KBM-7 (cell line): ENCODE results near the gene CDC42SE2.
"Not testable (repeated sequence)": the region's sequence is repeated elsewhere in the genome, so short reads cannot be mapped to it uniquely, and the experiment has no call there.

Source experiments
- DNase-seq: peaks from one replicate; pipeline ENCODE4 v3.0.0-alpha.2; 2015
- in situ Hi-C: fragments of 300-500 bp; cut with MboI; formaldehyde crosslinking; loops from 2 replicates; pipeline ENCODE4 v1.14.3; 2020; ENCODE audit warnings: low sequenced_read_pairs, low pct_unique_long_range_greater_than_20kb, mixed read lengths

Gene CDC42SE2

DNA sequence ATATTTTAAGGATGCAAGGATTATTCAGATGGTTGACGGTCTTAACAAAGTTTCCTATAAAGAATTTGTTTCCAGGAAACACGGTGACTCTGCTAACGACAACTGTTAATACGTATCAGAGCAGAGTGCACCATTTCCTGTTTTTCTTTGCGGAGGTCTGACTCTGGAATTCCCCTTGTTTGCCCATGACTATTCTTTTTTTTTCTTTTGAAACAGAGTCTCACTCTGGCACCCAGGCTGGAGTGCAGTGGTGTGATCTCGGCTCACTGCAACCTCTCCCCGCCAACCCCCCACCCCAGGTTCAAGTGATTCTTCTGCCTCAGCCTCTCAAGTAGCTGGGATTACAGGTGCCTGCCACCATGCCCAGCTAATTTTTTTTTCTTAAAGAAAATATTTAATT lies 115.9 kb downstream of the CDC42SE2 start:
- in situ Hi-C loops: loop anchor here (25.0 kb wide), 1 partner anchor 217 kb away; the partner anchor contains the start of genes HINT1 and LYRM7
- DNase-seq: peak; percentile 66

DNA sequence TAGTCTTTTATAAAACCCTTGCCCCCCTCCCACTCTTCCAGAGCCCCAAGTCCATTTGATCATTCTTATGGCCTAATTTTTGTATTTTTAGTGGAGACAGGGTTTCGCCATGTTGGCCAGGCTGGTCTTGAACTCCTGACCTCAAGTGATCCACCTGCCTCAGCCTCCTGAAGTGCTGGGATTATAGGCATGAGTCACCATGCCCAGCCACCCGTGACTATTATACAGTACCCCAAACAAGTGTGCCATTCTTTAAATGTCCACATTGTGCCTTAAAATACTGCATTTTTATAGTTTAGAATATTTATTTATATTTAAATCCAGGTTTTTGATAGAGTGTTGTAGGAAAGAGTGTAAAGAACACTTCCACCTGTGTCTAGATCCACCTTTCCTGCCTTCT lies 116.4 kb downstream of the CDC42SE2 start:
- in situ Hi-C loops: loop anchor here (25.0 kb wide), 1 partner anchor 218 kb away; the partner anchor contains the start of genes HINT1 and LYRM7
- not testable (repeated sequence) for DNase-seq

DNA sequence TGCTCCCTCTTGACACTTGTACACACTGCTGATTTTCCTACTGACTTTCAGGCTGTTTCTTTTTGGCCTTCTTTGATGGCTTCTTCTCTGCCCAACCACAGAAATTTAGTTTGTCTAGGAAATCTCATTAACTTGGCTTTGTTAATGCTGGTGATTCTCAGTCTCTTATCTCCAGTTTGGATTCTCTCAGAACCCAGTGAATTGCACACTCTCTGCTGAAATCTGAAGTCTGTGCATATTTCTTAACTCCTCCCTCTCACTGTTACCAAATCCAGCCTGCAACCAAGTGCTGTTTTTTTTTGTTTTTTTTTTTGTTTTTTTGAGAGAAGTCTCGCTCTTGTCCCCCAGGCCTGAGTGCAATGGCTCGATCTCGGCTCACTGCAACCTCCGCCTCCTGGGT lies 117.2 kb downstream of the CDC42SE2 start:
- DNase-seq: no peak
- in situ Hi-C loops: loop anchor here (25.0 kb wide), 1 partner anchor 219 kb away; the partner anchor contains the start of genes HINT1 and LYRM7

DNA sequence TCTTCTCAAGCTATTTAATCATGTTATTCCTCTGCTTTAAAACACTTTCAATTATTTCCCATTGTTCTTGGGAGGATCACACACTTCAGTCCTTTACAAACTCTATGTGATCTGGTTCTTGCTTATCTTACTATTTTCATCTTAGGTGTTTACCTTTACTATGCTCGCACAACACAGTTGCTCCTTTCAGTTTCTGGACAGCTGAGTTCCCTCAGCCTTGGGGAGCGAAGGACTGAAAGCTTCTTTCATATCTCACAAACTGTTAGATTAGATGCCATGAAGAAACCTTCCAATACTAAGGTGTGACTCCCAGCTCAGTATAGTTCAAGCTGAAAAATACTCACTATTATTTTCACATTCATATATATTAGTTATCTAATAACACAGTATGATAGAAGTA lies 117.9 kb downstream of the CDC42SE2 start:
- no peak for DNase-seq

DNA sequence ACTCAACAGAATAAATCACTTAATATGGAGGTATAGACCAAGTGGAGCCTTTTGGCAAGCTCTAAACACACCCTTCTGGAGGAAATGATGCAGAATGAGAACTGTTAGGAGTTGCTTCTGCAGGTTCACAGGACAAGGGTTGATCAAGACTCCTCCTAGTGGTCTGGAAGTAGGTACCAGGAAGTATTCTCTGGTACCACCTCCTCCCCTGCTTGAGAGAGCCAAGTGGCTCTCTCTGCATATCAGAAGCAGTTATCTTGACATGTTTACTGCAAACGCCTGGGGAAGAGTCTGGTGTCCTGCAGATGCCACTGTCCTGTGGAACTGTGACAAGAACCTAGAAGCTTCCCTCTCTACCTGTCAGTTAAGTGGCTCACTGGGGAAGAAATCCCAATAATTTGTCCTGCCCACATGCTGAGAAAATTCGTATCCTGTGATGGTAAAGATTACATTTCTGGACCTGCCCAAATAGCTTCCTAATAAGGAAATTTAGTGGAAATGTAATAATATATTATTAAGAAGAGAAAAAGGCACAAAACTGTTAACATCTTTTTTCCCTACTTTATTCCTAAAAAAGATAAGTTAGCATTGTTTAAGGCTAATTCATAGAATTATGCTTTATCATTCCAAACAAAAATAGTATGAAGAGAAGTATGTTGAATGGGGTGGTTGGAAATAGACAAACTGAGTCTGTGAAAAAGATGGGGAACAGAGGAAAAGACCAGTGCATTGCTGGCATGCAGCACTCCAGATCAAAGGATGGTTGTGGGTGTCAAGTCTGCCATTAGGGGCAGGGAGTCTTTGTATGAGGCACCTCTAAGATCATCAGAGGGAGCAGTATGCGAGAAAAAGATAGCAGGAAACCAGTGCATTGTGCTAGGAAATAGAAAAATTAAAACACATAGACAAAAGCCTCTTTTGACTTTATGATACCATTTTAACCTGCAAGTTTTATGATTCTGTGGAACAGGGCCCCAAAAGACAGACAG lies 118.8 kb downstream of the CDC42SE2 start:
- in situ Hi-C loops: loop anchor here (25.0 kb wide), 1 partner anchor 220 kb away; the partner anchor contains the start of genes HINT1 and LYRM7
- peak; percentile 84 for DNase-seq

More for the DNA sequence above, 117.9 kb downstream of the CDC42SE2 start:
- in situ Hi-C loops: loop anchor here (25.0 kb wide), 1 partner anchor 219 kb away; the partner anchor contains the start of genes HINT1 and LYRM7

DNA sequence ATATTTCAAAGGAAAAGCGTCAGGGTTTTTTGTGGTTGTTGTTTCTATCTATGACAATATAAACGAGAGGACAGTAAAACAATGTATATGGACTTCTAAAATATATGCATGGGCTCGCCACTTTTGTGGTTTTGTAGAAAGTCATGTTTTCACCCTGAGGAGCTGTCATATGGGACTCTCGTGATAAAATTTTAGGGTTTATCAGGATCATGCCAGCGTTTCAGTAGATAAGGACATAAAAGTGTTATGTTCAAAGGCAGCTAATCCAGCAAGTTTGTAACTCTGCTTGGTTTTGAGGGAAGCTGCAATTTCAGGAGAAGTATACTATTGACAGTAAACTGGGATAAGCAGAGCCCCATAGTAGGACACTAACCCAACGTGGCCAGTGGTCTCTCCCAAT lies 120.3 kb downstream of the CDC42SE2 start:
- in situ Hi-C loops: loop anchor here (25.0 kb wide), 1 partner anchor 222 kb away; the partner anchor contains the start of genes HINT1 and LYRM7
- no peak for DNase-seq

DNA sequence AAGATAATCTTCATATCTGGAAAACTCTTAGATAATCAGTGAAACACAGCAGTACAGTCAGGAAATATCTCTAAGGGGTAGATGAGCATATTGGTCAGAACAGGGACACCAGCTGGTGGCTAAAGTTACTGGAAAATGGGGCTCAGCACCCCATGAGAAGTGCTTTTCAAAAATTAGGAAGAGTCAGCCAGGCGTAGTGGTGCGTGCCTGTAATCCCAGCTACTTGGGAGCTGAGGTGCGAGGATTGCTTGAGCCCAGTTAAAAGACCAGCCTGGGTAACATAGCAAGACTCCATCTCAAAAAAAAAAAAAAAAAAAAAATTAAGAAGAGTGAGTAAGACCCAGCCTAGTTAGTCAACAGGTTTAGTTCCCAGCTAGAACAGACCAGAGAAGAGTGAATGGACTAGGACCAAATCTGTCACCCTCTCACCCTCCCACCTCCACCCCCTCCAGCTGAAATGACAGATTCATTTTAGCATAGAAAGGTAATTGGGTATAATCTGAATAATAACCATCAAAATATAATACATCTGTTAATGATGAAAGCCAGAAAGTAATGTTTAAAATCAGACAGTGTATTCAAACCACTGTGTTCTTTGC lies 120.9 kb downstream of the CDC42SE2 start:
- in situ Hi-C loops: loop anchor here (25.0 kb wide), 1 partner anchor 222 kb away; the partner anchor contains the start of genes HINT1 and LYRM7
- no peak for DNase-seq

DNA sequence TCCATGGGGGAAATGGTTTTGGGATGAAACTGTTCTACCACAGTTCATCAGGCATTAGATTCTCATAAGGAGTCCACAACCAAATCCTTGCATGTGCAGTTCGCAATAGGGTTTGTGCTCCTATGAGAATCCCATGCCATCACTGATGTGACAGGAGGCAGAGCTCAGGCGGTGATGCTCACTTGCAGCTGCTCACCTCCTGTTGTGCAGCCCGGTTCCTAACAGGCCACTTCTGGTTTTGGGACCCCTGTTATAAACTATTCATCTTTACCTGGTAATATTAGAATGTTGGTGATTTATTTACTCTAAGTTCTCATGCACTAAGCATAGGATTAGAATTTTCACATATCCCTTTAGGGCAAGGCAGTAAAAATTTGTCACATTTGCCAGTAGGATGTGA lies 122.3 kb downstream of the CDC42SE2 start:
- no peak for DNase-seq
- in situ Hi-C loops: loop anchor here (25.0 kb wide), 1 partner anchor 224 kb away; the partner anchor contains the start of genes HINT1 and LYRM7

DNA sequence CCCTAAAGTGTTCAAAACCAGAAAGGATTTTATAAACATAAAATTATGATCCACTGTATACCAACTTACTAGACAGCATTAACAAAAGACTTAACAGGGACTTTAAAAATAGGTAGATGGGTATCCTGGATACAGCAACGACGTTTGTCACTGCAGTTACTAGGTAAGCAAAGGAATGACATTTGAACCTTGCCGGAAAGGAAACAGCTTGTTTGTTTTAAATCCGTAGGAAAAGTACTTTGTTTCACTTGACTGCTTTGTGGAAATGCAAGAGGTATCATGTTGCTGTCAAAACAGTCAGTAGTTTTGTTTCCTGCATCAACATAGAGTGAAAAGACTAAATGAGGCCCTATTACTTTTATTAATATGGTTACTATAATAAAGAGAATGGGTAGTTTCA lies 122.9 kb downstream of the CDC42SE2 start:
- DNase-seq: no peak

DNA sequence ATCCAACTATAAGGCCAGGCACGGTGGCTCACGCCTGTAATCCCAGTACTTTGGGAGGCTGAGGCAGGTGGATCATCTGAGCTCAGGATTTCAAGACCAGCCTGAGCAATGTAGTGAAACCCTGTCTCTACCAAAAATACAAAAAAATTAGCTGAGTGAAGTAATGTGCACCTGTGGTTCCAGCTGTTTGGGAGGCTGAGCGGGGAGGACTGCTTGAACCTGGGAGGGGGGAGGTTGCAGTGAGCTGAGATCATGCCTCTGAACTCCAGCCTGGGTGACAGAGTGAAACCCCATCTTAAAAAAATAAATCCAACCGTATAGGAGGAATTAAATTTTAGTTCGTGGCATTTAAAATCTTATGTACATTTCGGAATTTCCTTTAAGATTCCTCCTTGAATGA lies 123.4 kb downstream of the CDC42SE2 start:
- in situ Hi-C loops: loop anchor here (25.0 kb wide), 1 partner anchor 225 kb away; the partner anchor contains the start of genes HINT1 and LYRM7
- DNase-seq: no peak

More for the DNA sequence above, 122.9 kb downstream of the CDC42SE2 start:
- in situ Hi-C loops: loop anchor here (25.0 kb wide), 1 partner anchor 224 kb away; the partner anchor contains the start of genes HINT1 and LYRM7

DNA sequence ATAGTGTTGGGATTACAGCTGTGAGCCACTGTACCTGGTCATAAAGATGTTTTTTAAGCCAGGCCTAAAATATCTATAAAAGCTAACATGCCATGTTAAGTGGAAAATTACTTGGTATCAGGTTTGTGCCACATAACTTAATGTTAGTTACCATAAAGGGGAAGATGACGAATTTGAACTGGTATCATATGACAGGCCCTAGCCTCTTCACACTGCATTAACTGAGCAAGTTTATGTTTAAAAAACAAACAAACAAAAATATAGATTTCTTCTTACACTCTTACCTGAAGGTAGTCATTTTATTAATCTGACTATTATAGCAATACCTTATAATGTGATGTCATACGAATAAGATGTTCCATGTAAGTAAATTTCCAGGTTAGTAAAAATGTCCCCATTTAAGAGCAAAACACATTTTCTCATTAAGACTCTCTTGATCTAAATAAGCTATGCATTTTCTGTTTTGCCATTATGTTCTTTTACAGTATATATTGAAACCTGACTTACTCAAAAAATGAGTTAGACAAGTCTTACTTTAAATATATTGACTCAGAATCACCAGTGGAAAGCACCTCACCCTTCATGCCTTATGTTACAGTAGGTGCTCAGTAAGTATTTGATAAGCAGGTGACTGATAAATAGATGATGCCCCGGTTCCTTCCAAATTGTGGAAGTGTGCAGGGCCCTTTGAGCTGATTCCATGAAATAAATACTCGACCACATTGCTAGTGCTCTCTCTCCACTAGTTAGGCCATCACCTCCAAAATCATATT lies 125.4 kb downstream of the CDC42SE2 start:
- in situ Hi-C loops: loop anchor here (25.0 kb wide), 1 partner anchor 227 kb away; the partner anchor contains the start of genes HINT1 and LYRM7
- DNase-seq: no peak

DNA sequence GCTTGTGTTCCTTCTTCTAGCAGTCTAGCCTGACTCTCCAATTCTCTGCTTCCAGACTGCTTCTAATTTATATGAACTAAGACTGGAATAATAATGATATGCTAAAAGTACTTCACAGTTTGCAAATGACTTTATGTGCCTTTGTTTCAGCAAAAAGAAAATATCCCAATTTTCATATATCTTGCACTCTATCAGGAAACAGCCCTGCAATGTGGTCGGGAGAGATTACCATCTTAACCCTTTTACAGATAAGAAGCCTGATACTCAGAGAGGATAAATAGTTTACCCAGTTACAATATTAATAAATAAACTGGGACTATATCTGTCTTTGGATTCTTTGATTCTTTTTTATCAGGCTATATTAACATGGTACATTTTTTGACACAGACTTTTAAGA lies 126.0 kb downstream of the CDC42SE2 start:
- DNase-seq: no peak
- in situ Hi-C loops: loop anchor here (25.0 kb wide), 1 partner anchor 228 kb away; the partner anchor contains the start of genes HINT1 and LYRM7

DNA sequence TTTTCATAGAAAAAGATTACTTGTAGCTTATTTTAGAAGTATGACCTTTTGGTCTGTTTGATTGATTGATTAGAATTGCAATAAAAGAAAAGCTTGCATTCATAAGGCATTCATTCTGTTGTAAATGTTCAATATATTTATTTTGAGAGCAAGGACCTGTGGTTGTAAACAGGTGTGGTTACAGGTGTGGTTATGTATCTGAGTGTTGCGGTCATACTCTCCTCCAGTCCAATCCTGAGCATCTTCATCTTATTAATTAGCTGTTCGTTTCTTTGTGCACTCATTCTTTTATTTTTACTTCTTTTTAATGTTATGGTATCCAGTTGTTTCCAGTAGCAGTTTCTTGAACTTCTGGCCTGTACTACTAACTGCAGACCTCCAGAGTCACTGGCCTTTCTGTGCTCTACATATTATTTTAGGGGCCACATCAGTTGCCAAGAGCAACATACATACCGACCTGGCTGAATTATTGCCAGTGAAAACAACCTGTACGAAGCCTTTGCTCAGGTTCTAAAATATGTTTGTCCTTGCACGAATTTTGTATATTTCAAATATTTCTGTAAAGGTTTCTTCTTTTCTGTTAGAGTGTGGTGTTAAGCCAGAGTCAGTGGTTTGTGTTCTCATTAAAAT lies 128.7 kb downstream of the CDC42SE2 start:
- no peak for DNase-seq
- in situ Hi-C loops: loop anchor here (25.0 kb wide), 1 partner anchor 230 kb away; the partner anchor contains the start of genes HINT1 and LYRM7

DNA sequence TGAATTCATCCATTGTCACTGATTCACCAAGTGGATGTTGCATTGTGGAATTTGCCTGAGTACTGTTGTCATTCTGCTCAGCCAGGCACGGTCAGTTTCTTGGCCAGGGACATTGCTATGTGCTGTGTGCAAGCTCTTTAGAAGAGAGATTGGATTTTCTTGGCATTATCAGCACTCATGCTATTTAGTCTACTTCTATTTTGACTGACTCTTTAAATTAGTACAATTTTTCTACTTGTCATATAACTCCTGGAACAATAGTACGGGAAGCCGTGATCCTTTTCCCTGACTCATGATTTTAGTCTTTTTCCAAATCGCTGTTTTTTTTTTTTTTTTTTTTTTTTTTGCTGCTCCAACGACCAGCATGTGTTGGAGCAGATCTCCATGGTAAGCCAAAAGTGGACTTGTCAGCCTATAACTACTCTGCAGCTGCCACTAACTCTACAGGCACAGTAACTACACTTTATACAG lies 129.7 kb downstream of the CDC42SE2 start:
- DNase-seq: no peak
- in situ Hi-C loops: loop anchor here (25.0 kb wide), 1 partner anchor 231 kb away; the partner anchor contains the start of genes HINT1 and LYRM7

DNA sequence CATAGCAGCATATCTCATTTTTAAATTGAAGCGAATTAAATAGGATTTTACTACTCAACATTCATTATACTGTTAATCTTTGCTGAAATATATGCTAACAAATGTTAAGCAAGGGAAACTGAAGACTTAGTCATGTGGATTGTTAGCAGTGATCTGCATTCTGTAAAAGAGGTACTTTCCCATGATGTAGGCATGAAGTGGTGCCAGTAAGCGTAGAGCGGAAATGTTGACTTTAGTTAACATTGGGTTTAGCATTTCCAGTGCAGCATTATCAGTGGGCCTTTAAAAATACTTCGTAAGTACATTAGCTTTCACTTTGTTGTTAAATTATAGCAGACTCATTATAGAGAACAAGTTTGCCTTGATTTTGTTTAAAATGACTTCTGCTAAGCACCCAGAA lies 130.3 kb downstream of the CDC42SE2 start:
- no peak for DNase-seq
- in situ Hi-C loops: loop anchor here (25.0 kb wide), 1 partner anchor 232 kb away; the partner anchor contains the start of genes HINT1 and LYRM7

DNA sequence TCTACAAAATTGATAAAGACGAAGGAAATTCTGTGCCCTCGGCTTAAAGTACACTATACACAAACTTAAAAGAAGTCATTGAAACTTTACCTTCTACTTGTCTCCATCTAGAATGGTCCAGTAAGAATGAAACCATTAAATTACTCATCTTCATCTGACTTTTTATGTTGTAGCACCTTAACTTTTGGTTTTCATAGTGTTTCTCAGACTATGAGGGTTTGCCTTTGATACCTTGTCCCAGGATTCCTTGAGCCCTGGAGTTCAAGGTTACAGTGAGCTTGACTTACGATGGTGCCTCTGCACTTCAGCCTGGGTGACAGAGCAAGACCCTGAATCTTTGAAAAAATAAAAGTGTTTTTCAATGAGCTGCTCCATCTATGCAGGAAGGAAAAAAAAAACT lies 132.2 kb downstream of the CDC42SE2 start:
- in situ Hi-C loops: loop anchor here (25.0 kb wide), 1 partner anchor 234 kb away; the partner anchor contains the start of genes HINT1 and LYRM7
- DNase-seq: no peak

DNA sequence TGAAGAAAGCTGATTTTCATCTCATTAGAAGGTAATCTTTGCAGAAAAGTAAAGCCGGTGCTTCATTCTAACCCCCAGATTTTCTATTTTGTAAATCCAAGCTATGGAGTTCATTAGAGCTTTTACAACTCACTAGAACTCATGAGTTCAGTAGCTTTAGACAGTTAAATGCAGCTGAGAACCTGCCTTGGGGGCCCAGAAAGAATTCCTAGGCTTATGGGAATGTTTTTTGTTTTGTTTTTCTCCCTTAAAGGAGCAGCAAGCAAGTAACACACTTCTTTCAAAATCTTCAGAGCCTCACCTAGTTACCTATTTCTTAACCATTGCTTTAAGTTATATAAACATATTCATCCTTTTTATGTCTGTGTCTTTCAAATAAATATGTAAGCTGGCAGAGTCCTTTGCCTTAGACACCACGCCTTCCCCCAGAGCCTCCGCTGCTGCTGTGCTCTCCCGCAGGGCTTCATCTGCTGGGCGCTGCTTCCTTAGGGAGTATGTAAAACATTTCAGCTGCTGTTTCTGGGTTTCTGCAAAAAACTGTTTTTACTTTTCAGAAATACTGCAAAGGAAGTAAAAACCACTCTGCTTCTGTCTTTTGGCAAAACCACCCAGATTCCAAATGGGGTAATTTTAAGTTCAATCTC lies 132.9 kb downstream of the CDC42SE2 start:
- in situ Hi-C loops: loop anchor here (25.0 kb wide), 1 partner anchor 234 kb away; the partner anchor contains the start of genes HINT1 and LYRM7
- DNase-seq: no peak
